Type B pancreatic cell (in vitro differentiated cells): ENCODE data around the gene ROR2. TPM values are rescaled to one million over a fixed set of nuclear protein-coding genes. Genes with fewer than 3 reads are reported as not detected.

Experiments used
- DNase-seq: peaks from one replicate; pipeline ENCODE4 v3.0.0; 2021; ENCODE audit warnings: mixed read lengths; ENCODE audit not compliant: unreplicated experiment; ENCODE audit errors: extremely low spot score
- H3K27ac Mint-ChIP-seq: 2 replicates; pipeline ENCODE4 v1.8.0; 2021; ENCODE audit warnings: mild to moderate bottlenecking, mixed read lengths
- H3K27me3 Mint-ChIP-seq: 2 replicates; pipeline ENCODE4 v1.8.0; 2021; ENCODE audit warnings: mixed read lengths
- H3K36me3 Mint-ChIP-seq: 2 replicates; pipeline ENCODE4 v1.8.0; 2021; ENCODE audit warnings: mixed read lengths
- H3K4me1 Mint-ChIP-seq: one replicate; pipeline ENCODE4 v1.8.0; 2021; ENCODE audit warnings: mixed read lengths; ENCODE audit not compliant: unreplicated experiment
- H3K4me3 Mint-ChIP-seq: 2 replicates; pipeline ENCODE4 v1.8.0; 2021; ENCODE audit warnings: mild to moderate bottlenecking, mixed read lengths
- H3K9me3 Mint-ChIP-seq: 2 replicates; pipeline ENCODE4 v1.8.0; 2021; ENCODE audit warnings: mixed read lengths
- total RNA-seq: library from RNA; stranded (reverse); gene quantifications from 2 replicates; pipeline ENCODE4 v1.2.1, GENCODE V29; 2021; ENCODE audit warnings: low replicate concordance
- TF ChIP-seq, protein P1 (sequence below): fragments of 200-600 bp; sonication (generic); conservative IDR thresholded peaks from 2 replicates; pipeline ENCODE4 v1.5.0; 2021; ENCODE audit warnings: antibody characterized with exemption, mild to moderate bottlenecking

The ROR2 gene
- total RNA-seq, 1 donor from 2014 or later, result 48.9 TPM

DNA sequence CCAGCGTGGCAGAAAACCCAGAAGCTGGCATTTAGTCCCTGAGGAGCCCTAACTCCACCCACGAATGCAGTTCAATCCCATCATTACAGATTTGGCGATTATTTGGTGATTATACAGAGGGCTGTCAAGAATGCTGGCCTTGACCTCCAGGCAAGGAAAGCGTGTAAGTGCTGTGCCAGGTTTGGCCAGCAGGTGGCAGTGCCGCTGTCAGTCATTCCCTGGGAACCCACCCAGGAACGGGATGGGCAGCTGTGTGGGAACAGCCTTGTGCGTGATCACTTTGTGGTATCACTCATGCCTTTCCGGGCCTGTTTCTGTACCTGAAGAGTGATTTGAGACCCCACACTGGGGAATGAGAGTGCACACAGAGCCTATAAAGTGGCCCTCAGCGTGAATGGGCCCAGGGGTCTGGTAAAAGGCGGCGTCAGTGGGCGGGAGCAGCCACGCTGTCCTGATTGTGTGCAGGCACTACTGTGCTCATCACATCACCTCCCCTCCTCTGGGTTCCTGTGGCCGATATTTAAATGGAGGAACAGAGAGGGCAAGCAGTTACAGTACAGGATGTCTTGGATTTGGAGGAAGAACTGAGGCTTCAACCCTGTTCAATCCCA lies 215.6 kb downstream of the ROR2 start:
- no peaks in the 10 kb centered on the region for H3K27me3 Mint-ChIP-seq
- H3K36me3 Mint-ChIP-seq, result peaks cover 3% of the 10 kb centered on the region
- no peaks in the 10 kb centered on the region for H3K4me1 Mint-ChIP-seq
- TF ChIP-seq, protein P1, sequence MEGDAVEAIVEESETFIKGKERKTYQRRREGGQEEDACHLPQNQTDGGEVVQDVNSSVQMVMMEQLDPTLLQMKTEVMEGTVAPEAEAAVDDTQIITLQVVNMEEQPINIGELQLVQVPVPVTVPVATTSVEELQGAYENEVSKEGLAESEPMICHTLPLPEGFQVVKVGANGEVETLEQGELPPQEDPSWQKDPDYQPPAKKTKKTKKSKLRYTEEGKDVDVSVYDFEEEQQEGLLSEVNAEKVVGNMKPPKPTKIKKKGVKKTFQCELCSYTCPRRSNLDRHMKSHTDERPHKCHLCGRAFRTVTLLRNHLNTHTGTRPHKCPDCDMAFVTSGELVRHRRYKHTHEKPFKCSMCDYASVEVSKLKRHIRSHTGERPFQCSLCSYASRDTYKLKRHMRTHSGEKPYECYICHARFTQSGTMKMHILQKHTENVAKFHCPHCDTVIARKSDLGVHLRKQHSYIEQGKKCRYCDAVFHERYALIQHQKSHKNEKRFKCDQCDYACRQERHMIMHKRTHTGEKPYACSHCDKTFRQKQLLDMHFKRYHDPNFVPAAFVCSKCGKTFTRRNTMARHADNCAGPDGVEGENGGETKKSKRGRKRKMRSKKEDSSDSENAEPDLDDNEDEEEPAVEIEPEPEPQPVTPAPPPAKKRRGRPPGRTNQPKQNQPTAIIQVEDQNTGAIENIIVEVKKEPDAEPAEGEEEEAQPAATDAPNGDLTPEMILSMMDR, result peak; percentile 98
- H3K4me3 Mint-ChIP-seq, result no peak overlapping the region
- H3K9me3 Mint-ChIP-seq, result no peaks in the 10 kb centered on the region
- peak; percentile 84 for DNase-seq
- no peak overlapping the region for H3K27ac Mint-ChIP-seq

DNA sequence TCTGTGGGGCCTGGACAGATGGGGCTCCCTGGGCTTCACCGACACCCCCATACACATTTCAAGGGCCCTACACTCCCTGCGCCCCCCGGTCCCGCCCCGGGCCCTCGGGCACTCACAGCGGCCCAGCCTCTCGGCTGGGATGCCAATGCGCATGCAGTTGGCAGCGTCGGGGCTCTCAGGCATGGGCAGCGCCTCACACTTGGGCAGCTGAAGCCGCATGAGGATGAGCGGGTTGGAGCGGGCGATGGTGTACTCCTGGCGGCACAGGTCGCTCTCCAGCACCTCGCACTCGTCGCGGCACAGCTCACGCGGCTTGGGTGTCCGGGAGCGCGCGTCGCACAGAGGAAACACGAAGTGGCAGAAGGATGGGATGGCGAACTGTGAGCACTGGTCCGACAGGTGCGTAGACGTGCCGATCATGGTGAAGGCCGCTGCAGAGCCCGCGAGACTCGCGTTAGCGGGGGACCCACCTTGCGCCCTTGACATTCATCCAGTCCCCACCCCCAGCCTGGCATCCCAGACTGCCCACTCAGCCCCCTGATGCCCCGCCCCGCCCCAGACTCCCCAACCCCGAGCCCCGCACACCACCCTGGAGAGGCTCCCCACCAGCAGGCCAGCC lies 216.9 kb downstream of the ROR2 start:
- peaks cover 3% of the 10 kb centered on the region for H3K36me3 Mint-ChIP-seq
- H3K27me3 Mint-ChIP-seq, result no peaks in the 10 kb centered on the region
- TF ChIP-seq, protein P1, result no peak
- peaks cover 5% of the 10 kb centered on the region for H3K4me1 Mint-ChIP-seq
- H3K9me3 Mint-ChIP-seq, result no peaks in the 10 kb centered on the region
- no peak for DNase-seq
- no peak overlapping the region for H3K4me3 Mint-ChIP-seq
- H3K27ac Mint-ChIP-seq, result no peak overlapping the region

DNA sequence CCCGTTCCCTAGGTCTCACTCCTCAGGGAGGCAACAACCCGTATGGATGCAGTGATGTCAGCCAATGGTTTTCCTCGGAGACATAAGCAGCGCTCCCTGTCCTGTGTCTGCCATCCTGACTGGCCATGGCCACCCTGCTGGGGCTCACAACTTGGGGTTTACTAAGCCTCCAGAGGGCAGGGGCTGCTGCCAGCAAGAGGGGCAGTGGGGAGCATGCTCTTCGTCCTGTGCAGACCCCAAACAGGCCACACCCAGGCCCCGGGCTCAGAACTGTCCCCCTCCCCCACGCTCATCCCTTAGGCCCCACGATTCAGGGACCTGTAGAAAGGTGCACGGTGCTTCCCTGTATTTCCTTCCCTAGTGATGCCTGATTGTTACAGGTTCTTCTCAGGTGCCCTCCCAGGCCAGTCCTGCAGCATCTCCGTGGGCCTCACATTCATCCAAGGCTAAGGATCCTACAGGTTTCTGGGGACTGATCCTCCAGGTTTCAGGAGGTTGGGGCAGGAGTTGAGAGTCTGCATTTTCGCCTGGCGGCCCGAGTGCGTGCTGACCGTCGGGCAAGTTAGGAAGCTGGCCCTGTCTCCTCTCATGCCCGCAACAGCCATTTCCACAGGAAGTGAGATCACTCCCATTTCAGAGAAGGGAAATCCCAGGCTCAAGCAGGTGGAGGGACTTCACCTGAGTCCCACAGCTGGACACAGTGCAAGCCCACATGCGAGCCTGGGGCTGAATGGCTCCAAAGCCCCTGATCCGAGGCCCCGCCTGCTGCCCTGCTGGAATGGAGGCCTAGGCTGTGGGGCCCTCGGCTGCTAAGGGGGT lies 217.6 kb downstream of the ROR2 start:
- H3K4me3 Mint-ChIP-seq, result no peak overlapping the region

DNA sequence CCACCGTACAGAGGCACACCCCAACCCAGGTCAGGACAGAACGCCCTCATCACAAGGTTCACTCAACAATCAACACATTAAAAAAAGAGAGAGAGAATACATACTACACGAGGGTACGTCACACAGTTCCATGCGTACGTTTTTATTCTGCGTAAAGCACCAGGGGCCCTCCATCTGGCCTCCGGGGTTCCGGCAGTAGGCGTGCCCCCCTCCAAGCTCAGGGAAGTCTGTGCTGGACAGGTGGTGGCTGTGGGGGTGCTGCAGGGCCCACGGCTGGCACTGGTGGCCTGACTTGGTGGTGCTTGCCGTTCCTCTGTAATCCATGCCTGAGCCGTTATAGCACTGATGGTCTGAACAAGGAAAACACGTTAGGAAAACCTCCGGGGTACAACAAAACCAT lies 219.2 kb downstream of the ROR2 start:
- H3K4me1 Mint-ChIP-seq, result peaks cover 14% of the 10 kb centered on the region
- no peak overlapping the region for H3K27ac Mint-ChIP-seq
- TF ChIP-seq, protein P1, result no peak

More for the DNA sequence above, 217.6 kb downstream of the ROR2 start:
- H3K9me3 Mint-ChIP-seq, result no peaks in the 10 kb centered on the region
- H3K4me1 Mint-ChIP-seq, result peaks cover 9% of the 10 kb centered on the region
- peaks cover 3% of the 10 kb centered on the region for H3K36me3 Mint-ChIP-seq
- no peaks in the 10 kb centered on the region for H3K27me3 Mint-ChIP-seq
- DNase-seq, result no peak
- TF ChIP-seq, protein P1, result no peak
- H3K27ac Mint-ChIP-seq, result no peak overlapping the region

DNA sequence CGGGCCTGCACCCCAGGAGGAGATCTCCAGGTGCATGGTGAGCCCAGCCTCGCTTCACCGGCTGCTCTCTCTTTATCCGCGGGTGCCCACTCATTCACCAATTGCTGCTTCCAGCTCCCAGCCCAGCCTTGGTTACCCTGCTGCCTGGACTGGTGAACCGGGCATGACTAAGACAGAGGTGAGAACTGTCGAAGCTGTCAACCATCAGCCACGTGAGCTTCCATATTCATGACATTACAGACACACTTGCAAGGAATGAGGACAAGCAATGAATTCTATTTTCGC lies 220.5 kb downstream of the ROR2 start:
- H3K36me3 Mint-ChIP-seq, result no peaks in the 10 kb centered on the region
- H3K9me3 Mint-ChIP-seq, result no peaks in the 10 kb centered on the region
- no peak for DNase-seq
- no peak overlapping the region for H3K27ac Mint-ChIP-seq
- TF ChIP-seq, protein P1, result no peak
- H3K4me3 Mint-ChIP-seq, result no peak overlapping the region
- no peaks in the 10 kb centered on the region for H3K27me3 Mint-ChIP-seq
- H3K4me1 Mint-ChIP-seq, result peaks cover 14% of the 10 kb centered on the region

More for the DNA sequence above, 219.2 kb downstream of the ROR2 start:
- Mint-ChIP-seq H3K4me3 (no peak overlapping the region), H3K36me3 (no peaks in the 10 kb centered on the region), H3K27me3 (no peaks in the 10 kb centered on the region), H3K9me3 (no peaks in the 10 kb centered on the region)
- no peak for DNase-seq
